Measurements from ENCODE around the gene IDNK.

IDNK gene

GRCh38 chr9:83642793-83643192 lies 19.9 kb downstream of the IDNK start:
- peaks cover 7% of the 10 kb centered on the region; the same call in 1 of the 2 replicates for H3K36me3 ChIP-seq (ENCODE audit: insufficient read depth, low read length)
- no peak for TF ChIP-seq CTCF (IDR thresholded peaks at IDR 0.05; ENCODE audit: borderline replicate concordance, extremely low read depth, low read length, poor library complexity, severe bottlenecking)
- no peak for TF ChIP-seq EZH2 (IDR thresholded peaks at IDR 0.05; ENCODE audit: borderline replicate concordance, low read depth, low read length, severe bottlenecking)
- H3K9me3 ChIP-seq (ENCODE audit: insufficient read depth, low read length, severe bottlenecking), result no peaks in the 10 kb centered on the region
- H4K20me1 ChIP-seq (ENCODE audit: insufficient read depth, low read length), result no peaks in the 10 kb centered on the region
- ATAC-seq (ENCODE audit: insufficient read depth, low read depth) (no peak), DNase-seq (no peak)
- H2AFZ ChIP-seq (ENCODE audit: low read depth, low read length), result no peak overlapping the region
- H3K4me3 ChIP-seq (ENCODE audit: low read depth in 1 of 2, low read length in 2 of 2), result no peak overlapping the region
- H3K4me1 ChIP-seq (ENCODE audit: insufficient read depth, low read length), result no peaks in the 10 kb centered on the region
- H3K9ac ChIP-seq (ENCODE audit: low read depth, low read length), result no peak overlapping the region
- no peaks in the 10 kb centered on the region for H3K79me2 ChIP-seq (ENCODE audit: insufficient read depth, low read length)
- H3K4me2 ChIP-seq (ENCODE audit: insufficient read depth, low read length), result no peak overlapping the region
- H3K27me3 ChIP-seq (ENCODE audit: insufficient read depth, low read length, poor library complexity), result no peaks in the 10 kb centered on the region
- no peak overlapping the region for H3K27ac ChIP-seq (ENCODE audit: low read length)

- no peaks in the 10 kb centered on the region for H3K27me3 ChIP-seq (ENCODE audit: insufficient read depth, low read length, poor library complexity)
- H3K9ac ChIP-seq (ENCODE audit: low read depth, low read length), result no peak overlapping the region
- H3K4me2 ChIP-seq (ENCODE audit: insufficient read depth, low read length), result no peak overlapping the region
- no peak overlapping the region for H3K4me3 ChIP-seq (ENCODE audit: low read depth in 1 of 2, low read length in 2 of 2)
- no peaks in the 10 kb centered on the region for H3K79me2 ChIP-seq (ENCODE audit: insufficient read depth, low read length)
- no peak for TF ChIP-seq EZH2 (IDR thresholded peaks at IDR 0.05; ENCODE audit: borderline replicate concordance, low read depth, low read length, severe bottlenecking)
- TF ChIP-seq CTCF (IDR thresholded peaks at IDR 0.05; ENCODE audit: borderline replicate concordance, extremely low read depth, low read length, poor library complexity, severe bottlenecking), result no peak
- H3K9me3 ChIP-seq (ENCODE audit: insufficient read depth, low read length, severe bottlenecking), result no peaks in the 10 kb centered on the region
- no peak for ATAC-seq (ENCODE audit: insufficient read depth, low read depth)
- H3K27ac ChIP-seq (ENCODE audit: low read length), result no peak overlapping the region
- H4K20me1 ChIP-seq (ENCODE audit: insufficient read depth, low read length), result no peaks in the 10 kb centered on the region
- DNase-seq, result no peak
- no peak overlapping the region for H2AFZ ChIP-seq (ENCODE audit: low read depth, low read length)
- H3K36me3 ChIP-seq (ENCODE audit: insufficient read depth, low read length), result peaks cover 27% of the 10 kb centered on the region
- H3K4me1 ChIP-seq (ENCODE audit: insufficient read depth, low read length), result no peaks in the 10 kb centered on the region
Measured at GRCh38 chr9:83646500-83647239, 23.7 kb downstream of the IDNK start.

GRCh38 chr9:83649080-83649479 lies 26.1 kb downstream of the IDNK start:
- Histone ChIP-seq H4K20me1 (ENCODE audit: insufficient read depth, low read length) (no peaks in the 10 kb centered on the region), H3K27ac (ENCODE audit: low read length) (no peak overlapping the region), H3K9me3 (ENCODE audit: insufficient read depth, low read length, severe bottlenecking) (no peaks in the 10 kb centered on the region), H3K36me3 (ENCODE audit: insufficient read depth, low read length) (peaks cover 45% of the 10 kb centered on the region), H3K27me3 (ENCODE audit: insufficient read depth, low read length, poor library complexity) (no peaks in the 10 kb centered on the region), H3K4me2 (ENCODE audit: insufficient read depth, low read length) (no peak overlapping the region), H2AFZ (ENCODE audit: low read depth, low read length) (no peak overlapping the region), H3K9ac (ENCODE audit: low read depth, low read length) (no peak overlapping the region), H3K4me3 (ENCODE audit: low read depth in 1 of 2, low read length in 2 of 2) (no peak overlapping the region), H3K4me1 (ENCODE audit: insufficient read depth, low read length) (no peaks in the 10 kb centered on the region), H3K79me2 (ENCODE audit: insufficient read depth, low read length) (no peaks in the 10 kb centered on the region)
- DNase-seq (peak; percentile 61), ATAC-seq (ENCODE audit: insufficient read depth, low read depth) (peak; percentile 88)
- TF ChIP-seq EZH2 (IDR thresholded peaks at IDR 0.05; ENCODE audit: borderline replicate concordance, low read depth, low read length, severe bottlenecking) (no peak), CTCF (IDR thresholded peaks at IDR 0.05; ENCODE audit: borderline replicate concordance, extremely low read depth, low read length, poor library complexity, severe bottlenecking) (peak; percentile 76)
